Fibroblast of lung (primary cell): ENCODE measurements around the gene SUMO1.
"Not testable (repeated sequence)": the region's sequence is repeated elsewhere in the genome, so short reads cannot be mapped to it uniquely, and the experiment has no call there.

Experiments
- EZH2 ChIP-seq: IDR thresholded peaks from 2 replicates; pipeline ENCODE4 v1.5.1; 2012; ENCODE audit warnings: low read length, control low read depth, mild to moderate bottlenecking; ENCODE audit errors: missing control alignments
- TF ChIP-seq, protein P1 (sequence below), 2 donors: IDR thresholded peaks in 1 of 2; conservative IDR thresholded peaks in 1 of 2; 1 replicate in 1 of 2; 2 replicates in 1 of 2; pipeline ENCODE4 v1.5.1; 2011 to 2012; ENCODE audit warnings: low read length in 2 of 2, control low read depth in 1 of 2, inconsistent platforms in 1 of 2, low read depth in 1 of 2, mild to moderate bottlenecking in 1 of 2

DNA sequence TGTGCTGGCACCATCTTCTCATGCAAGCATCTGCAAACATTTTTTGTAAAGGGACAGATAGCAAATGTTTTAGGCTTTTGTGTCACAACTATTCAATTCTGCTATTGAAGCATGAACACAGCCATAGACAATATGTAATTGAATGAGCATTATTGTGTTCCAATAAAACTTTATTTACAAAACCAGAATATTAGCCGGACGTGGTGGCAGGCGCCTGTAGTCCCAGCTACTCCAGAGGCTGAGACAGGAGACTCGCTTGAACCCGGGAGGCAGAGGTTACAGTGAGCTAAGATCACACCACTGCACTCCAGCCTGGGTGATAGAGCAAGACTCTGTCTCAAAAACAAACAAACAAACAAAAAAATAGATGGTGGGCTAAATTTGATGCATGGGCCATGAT lies 9.3 kb upstream of the SUMO1 start:
- TF ChIP-seq, protein P1, sequence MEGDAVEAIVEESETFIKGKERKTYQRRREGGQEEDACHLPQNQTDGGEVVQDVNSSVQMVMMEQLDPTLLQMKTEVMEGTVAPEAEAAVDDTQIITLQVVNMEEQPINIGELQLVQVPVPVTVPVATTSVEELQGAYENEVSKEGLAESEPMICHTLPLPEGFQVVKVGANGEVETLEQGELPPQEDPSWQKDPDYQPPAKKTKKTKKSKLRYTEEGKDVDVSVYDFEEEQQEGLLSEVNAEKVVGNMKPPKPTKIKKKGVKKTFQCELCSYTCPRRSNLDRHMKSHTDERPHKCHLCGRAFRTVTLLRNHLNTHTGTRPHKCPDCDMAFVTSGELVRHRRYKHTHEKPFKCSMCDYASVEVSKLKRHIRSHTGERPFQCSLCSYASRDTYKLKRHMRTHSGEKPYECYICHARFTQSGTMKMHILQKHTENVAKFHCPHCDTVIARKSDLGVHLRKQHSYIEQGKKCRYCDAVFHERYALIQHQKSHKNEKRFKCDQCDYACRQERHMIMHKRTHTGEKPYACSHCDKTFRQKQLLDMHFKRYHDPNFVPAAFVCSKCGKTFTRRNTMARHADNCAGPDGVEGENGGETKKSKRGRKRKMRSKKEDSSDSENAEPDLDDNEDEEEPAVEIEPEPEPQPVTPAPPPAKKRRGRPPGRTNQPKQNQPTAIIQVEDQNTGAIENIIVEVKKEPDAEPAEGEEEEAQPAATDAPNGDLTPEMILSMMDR (conservative IDR thresholded peaks at IDR 0.05 in 1 of 2, IDR thresholded peaks at IDR 0.05 in 1 of 2; ENCODE audit: low read depth in 1 of 2, low read length in 2 of 2) = not testable (repeated sequence)
- not testable (repeated sequence) for TF ChIP-seq EZH2
